Activated CD4-positive, CD25-positive, alpha-beta regulatory T cell treated with anti-CD3 and anti-CD28 coated beads, Interleukin-2, amount 50 U/mL, for 16 hours (primary cell): Measurements from ENCODE around the gene MAD1L1.

Experiments
- DNase-seq: peaks from one replicate; pipeline ENCODE4 v3.0.0-alpha.2; 2020; ENCODE audit warnings: low read depth, low spot score

MAD1L1 gene

DNA sequence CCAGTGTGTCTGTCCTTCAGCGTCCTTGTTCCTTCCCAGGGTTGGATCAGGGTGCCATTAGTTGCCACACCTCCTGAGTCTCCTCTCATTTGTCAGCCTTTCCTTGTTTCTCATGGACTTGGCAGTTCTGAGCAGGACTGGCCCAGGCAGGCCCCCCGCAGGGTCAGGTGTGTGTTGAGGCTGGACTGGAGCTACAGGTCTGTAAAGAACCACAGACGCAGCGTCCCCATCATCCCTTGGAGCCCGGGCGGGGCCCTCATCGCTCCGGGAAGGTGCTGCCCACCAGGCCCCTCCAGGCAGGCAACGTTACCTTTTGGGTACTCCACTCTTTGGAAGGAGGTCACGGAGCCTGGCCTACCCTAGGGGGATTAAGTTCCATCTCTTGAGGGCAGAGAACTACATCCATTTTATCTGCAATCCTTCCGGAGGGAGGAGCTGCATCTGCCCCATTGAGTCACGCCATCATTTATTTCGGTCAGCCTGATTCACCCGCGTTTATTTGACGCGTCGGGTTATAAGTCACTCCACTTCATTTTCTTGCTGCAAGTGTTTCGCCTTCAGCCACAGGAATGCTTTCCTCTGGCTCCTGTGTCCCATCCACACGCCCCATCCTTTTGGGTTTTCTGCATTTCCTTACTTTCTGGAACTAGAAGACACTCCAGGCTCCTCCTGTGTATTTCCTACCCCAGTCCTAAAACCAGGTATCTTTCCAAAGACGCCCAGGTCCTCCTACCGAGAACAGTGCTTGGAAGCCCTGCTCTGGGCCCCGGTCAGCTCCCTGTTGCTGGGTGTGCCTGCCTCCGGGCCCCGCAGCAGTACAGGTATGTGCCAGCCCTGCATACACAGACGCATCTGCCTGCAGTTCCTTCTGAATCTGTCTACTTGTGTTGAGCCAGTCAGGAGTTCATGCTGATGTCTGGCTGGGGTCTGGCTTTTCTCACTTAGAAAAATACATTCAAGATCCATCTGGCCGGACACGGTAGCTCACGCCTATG is 141.9 kb downstream of the MAD1L1 start:
- no peak for DNase-seq

DNA sequence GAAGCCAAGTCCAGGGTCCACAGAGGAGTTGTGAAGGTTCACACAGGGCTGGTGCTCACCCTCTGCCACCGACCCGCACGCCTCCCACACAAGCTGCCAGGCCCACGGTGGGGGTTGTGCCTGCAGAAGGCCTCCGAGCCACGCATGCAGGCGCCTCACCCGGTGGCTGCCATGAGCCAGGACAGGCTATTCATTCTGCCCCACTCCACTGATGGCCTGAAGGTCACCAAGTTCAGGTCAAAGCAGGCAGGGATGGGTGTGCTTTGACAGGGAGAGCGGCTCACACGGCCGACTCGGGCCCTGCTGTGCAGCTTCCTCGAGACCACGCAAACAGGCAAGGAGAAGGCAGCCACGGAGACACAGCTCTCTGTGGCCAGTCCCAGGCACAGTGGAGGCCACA is 143.9 kb downstream of the MAD1L1 start:
- no peak for DNase-seq

DNA sequence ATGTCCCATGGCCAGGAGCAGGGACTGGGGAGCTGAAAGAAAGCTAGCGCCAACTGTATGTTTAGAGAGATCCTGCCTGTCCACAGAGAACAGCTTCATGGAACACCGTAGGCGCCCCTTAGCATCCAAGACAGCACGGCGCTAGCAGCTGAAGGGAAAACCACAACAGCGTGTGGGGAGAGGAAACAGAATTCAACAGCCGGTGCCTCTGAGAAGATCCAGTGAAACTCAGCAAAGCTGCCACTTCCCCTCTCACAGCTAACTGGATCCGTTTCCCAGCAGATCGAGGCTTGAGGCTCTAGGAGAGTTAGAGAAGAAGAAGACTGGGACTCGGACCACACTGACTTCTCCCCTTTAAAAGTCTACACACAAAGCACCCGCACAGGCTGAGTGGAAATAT is 145.0 kb downstream of the MAD1L1 start:
- DNase-seq: no peak

DNA sequence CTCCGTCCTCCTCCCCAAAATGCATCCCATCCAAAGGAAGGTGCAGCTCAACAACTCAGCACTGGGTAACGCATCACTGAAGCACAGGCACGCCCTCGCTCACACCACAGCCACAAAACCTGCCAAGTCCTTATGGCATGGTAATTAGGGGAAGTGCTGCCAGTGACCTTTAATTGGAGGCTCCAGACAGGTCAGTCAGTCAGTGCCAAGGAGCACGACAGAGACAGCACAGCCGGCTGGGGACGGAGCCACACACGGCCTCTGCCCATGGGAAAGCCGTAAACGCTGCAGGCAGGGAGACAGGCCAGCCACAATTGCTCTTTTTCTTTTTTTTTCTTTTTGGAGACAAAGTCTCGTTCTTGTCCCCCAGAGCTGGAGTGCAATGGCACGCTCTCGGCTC is 146.5 kb downstream of the MAD1L1 start:
- DNase-seq: no peak

- DNase-seq: no peak
These were observed 146.9 kb downstream of the MAD1L1 start for GRCh38 chr7:2085804-2086203.

- DNase-seq: no peak
These were observed 147.8 kb downstream of the MAD1L1 start for GRCh38 chr7:2084781-2085505.

GRCh38 chr7:2084331-2084730 is 148.4 kb downstream of the MAD1L1 start:
- no peak for DNase-seq

- DNase-seq: no peak
These were observed 149.4 kb downstream of the MAD1L1 start for GRCh38 chr7:2083362-2083761.

GRCh38 chr7:2082139-2082998 is 150.4 kb downstream of the MAD1L1 start:
- no peak for DNase-seq

DNA sequence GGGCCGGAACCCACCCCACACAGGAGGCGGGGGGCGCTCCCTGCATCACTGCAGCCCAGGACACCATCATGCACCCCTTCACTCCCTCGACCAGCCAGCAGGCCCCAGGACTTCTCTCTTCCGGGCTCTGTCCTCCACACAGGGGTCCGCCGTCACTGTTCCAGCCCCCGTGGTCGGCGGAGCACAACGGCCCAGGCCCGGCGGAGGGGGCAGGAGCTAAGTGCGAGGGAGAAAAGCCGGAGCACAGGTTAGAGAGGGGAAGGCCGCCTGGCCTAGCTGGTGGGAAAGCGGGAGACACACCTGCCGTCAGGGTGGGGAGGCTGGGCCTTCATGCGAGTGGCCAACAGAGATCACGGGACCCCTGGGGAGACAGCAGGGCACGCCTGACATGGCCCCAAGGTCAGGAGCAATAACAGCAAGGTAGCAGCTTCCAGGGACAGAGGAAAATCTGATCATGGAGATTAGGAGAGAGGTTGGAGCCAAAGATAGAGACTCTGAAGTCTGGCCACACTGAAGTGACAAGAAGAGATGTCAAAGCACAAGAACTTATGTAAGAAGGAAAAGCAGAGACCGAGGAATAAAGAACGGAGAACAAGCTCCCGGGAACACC is 151.1 kb downstream of the MAD1L1 start:
- DNase-seq: no peak

GRCh38 chr7:2080477-2080876 is 152.3 kb downstream of the MAD1L1 start:
- DNase-seq: no peak

DNA sequence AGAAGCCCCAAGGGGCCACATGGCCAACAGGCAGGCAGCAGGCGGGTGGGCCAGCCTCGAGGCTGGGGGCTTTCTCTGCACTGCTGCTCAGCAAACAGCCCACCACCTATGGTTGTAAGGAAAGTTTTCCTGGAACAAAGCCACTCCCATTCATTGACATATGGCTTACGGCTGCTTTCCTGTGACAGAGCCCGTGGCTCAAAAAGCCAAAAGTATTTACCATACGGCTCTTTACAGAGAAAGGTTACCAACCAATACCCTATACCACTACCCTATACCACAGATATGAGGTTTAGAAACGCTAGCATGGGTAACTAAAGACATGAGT is 152.7 kb downstream of the MAD1L1 start:
- DNase-seq: no peak

DNA sequence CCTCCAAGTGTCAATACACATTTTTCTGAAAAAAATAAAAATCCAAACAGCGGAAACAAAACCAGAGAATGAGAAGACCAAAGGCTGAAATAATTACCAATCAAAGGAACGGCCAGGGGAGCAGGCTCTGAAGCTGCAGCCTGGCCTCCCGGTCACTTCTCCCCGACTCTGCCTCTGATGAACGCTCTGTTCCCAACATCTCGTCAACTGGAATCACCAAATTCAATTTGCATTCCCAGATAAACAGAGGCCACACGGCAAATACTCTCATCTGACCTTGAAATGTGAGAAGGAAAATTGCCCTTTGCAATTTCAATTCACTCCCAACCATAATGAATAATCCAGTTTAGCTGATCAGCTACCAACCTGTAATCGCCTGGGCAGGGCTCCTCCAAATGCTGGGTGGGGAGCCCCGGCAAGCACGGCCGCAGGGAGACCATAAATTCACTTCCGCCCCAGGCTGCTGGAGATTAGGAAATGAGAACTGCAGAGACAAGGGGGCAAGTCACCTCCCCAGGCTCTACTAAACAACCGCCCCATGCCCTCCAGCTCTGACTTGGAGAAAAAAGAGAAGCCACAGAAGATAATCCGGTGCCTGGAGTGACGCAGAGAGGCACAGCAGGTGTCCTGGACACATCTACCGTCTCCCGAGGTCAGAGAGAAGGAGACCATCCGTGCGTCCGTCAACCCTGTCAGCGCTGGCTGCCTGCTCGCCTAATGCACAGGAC is 153.2 kb downstream of the MAD1L1 start:
- DNase-seq: no peak

DNA sequence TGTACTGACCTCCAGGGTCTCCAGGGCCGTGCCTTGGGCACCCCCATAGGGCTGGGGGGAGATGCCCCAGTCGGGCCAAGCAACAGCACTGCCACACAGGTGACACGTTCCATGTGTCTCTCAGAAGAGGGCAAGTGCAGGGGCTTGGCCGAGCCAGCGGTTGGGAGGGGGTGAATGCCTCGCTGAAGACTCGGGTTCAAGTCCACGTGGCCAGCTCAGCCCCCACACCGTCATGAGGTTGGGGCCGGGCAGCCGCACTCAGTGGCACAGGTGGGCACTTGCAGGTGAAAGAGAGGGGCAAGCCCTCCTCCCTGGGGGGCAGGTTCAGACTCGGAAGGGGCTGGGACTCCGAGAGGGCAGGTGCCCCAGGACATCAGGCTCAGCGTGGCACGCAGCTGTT is 153.8 kb downstream of the MAD1L1 start:
- no peak for DNase-seq

DNA sequence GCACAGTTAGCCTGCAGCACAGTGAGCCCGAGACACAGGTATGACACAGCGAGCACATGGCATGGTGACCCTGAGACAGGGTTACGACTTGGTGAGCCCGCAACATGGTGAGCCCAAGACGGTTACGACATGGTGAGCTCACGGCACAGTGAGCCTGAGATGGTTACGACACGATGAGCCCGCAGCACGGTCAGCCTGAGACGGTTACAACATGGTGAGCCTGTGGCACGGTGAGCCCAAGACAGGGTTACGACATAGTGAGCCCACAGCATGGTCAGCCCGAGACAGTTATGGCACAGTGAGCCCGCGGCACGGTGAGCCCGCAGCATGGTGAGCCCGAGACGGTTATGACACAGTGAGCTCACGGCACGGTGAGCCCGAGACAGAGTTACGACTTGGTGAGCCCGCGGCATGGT is 156.1 kb downstream of the MAD1L1 start:
- DNase-seq: no peak

- DNase-seq: no peak
These were observed 156.9 kb downstream of the MAD1L1 start for GRCh38 chr7:2075811-2076210.

- DNase-seq: no peak
These were observed 158.1 kb downstream of the MAD1L1 start for GRCh38 chr7:2074691-2075090.

GRCh38 chr7:2072798-2073197 is 159.9 kb downstream of the MAD1L1 start:
- DNase-seq: no peak

DNA sequence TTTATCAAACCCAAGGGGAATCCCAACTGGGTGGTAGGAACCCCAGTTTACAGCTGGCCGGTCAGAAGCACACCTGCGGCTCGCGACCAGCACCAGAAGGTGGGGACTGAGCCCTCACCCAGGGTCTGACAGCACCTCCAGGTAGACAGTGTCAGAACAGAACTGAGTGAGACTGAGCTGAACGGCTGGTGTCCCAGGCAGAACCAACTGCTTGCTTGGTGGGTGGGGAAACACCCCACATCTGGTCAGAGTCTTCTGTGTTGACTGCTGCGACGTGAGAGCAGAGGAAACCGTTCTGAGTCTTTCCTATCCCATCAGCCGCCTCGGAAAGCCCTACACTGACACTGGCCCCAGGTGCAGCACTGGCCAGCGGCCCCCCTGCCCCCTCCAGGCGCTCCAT is 160.7 kb downstream of the MAD1L1 start:
- no peak for DNase-seq

DNA sequence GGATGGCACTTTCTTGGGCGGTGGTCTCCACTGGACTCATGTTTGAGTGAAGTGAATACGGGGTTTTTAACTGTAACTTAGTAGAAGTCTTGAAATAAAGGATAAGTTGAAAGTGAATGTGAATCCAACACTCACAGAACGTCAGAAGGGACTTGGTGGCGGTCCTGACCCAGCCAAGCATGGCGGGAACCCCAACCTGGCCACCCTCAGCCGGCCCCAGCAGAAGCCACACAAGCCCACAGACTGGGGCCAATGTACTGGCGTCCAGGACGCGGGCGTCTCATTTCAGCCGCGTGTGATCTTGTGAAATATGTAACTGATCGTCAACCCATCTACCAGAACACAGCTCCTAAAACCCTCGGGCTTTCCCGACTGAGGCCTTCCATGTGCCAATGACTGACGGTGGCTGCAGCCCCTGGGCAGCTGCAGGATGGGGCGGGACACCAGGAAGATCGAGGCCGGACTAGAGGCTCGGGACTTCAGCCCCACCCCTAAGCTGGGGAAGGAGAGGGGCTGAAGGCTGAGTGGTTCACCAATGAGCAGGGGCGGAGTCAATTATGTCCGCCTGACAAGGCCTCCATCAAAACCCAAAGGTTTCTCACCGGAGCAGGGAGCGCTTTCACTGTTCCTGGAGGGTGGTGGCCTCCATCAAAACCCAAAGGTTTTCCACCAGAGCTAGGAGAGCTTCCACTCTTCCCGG is 161.5 kb downstream of the MAD1L1 start:
- DNase-seq: no peak
